GM21381 (cell line): ENCODE results near the gene CARNS1.

ENCODE experiments used
- ATAC-seq: cut with Tn5 transposase; IDR thresholded peaks from one replicate; pipeline ENCODE4 v1.9.1; 2021; ENCODE audit warnings: mild to moderate bottlenecking, moderate library complexity; ENCODE audit not compliant: unreplicated experiment

The CARNS1 gene, protein sequence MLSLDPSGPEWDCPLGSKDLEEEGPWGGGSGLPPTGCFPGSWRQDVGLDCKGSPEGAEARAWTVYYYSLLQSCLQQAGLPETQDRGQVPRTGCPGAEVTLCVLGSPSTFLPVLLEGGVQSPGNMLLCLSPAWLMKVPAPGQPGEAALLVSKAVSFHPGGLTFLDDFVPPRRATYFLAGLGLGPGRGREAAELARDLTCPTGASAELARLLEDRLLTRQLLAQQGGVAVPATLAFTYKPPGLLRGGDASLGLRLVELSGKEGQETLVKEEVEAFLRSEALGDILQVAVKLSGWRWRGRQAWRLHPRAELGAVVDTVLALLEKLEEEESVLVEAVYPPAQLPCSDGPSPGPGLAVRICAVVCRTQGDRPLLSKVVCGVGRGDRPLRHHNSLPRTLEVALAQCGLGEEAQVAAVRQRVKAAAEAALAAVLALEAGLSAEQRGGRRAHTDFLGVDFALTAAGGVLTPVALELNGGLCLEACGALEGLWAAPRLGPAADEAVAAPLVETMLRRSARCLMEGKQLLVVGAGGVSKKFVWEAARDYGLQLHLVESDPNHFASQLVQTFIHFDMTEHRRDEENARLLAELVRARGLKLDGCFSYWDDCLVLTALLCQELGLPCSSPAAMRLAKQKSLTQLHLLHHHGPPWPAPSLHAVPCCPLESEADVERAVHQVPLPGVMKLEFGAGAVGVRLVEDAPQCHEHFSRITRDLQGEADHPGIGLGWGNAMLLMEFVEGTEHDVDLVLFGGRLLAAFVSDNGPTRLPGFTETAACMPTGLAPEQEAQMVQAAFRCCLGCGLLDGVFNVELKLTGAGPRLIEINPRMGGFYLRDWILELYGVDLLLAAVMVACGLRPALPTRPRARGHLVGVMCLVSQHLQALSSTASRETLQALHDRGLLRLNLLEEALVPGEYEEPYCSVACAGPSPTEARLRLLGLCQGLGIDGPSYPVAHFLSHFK

DNA sequence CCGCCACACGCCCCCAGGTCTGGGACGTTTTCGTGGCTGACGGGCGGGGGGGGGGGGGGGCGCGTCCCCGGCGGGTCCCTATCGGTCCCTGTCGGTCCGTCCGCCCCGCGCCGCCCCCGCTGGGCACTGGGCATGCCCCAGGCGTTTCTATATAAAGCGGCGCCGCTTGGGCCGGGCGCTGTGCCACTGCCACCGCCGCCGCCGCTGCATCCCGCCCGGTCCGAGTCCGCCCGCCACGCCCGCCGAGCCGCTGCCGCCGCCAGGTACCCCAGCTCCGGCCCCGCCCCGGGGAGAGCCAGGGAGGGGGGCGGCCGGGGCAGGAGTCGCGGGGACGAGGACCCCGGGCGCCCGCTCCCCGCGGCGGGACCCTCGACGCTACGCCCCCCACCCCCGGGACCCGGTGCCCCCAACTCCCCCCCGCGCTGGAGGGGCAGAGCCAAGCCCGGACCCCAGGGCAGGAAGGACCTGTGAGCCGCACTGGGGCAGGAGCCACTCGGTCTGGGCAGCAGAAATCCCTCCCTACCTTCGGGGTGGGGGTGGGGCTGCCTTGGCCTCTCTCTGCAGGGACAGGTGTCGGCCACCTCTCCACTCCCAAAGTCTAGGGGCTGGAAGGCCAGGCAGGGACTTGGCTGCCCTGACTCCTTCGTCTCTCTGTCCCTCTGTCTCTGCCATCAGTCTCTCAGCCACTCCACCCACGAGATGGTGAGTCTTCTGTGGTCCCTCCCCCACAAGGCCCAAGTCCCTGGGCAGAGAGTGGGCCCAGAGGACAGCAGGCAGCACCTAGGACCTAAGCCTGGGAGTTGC, at the start of gene CARNS1:
TSS of gene CARNS1 (plus strand) at position 178 of the 804 bp plus-strand sequence. CDS start at position 700, 522 bp downstream.
- ATAC-seq: no peak

DNA sequence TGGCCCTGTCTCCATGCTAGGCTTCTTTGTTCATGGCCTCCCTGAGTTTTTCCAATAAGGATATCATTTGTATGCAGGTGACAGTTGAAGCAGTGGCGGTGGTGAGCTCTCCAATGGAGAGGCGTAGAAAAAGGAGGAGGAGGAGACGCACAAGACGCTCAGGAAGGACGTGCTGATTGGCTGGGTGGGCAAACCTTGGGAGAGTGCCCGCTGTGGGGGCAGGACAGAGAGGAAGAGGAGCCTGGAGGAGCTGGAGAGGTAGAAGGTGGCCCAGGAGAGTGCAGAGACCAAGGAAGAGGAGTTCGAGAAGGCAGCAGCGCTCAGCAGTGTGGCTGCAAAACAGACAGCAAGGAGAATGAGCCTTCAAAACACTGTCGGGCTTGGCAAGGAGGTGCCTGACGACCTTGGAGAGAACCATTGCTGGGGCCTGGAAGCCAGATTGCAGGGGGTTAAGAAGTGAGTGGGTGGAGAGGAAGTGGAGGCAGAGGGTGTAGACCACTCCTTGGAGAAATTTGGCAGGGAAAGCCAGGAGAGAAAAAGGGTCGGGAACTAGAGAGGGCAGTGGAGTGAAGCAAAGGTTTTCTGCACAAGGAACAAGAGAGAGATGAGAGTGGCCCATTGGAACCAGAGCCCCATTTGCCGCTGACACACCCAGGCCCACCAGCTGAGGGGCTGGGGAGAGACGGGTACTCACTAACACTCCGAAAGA, 49.6 kb upstream of the CARNS1 start:
- ATAC-seq: no peak

DNA sequence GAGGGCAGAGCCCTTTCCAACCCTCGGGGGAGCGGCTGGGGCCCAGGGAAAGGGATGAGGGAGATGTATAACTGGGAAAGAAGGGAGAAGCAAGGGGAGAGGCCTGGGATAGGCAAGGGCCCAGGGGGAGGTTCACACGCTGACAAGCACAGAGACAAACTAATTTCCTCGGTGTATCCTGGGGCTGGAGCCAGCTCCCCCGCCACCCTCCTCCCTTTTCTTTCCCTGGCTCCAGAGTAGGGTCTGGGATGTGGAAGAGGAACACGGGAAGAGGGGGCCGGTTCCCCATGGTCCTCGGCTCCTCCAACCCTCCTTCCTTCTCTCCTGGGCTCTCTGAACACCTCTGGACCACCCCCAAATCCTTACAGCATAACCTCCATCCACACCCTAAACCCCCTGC, 48.9 kb upstream of the CARNS1 start:
- no peak for ATAC-seq

DNA sequence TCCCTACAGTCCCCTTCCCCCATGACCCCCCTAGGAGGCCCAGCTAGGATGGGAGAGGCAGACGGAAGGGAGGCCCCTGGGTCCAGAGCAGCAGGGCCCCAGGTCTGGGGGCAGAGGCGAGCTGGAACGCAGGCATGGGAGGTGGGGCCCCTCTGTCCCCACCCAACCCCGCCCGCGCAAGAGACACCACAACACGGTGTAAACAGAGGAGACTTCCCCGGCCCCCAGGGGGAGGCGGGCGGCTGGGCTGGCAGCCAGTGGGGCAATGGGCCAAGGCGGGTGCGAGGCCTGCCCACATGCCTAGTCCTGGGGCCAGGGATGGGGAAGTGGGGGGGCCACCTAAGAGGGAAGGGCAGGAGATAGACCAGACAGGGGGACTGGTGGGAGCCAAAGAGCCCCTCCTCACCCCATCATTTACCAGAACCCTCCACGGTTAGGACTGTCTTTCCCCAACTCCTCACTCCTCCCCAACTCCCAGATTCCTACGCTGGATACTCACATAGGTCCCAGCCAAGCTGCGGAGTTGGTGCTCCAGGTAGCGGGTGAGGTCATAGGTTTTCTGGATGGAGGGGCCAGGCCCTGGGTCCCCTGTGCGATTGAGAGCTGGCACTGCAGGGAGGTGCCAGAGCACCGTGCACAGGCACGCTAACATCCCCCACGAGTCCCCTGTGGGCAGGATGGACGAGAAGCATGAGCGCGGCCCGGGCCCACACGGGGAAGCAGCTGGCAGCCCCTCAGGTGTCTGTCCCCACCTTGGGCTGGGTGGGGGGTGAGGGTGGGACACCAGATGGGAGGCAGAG, 48.3 kb upstream of the CARNS1 start:
- no peak for ATAC-seq

DNA sequence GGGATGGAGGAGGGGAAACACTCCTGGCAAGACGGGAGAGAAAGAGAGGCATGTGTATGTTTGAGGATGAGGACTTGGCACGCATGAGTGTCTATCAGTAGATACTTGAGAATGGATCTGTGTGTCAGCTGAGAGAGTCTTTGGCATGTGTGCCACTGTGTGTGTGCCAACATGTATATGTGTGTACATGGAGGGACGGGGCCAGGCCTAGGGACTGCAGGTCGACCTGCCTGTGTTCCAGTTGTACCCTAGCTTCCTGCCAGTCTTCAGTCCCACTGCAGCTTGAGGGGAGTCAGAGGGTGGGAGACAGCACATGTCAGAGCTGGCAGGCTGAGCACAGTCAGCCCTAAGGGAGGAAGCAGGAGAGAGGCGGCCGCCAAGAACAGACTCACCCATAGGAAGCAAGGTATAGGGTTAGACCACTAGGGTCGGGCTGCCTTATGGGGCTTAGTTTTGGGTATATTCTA, 47.7 kb upstream of the CARNS1 start:
- ATAC-seq: no peak

DNA sequence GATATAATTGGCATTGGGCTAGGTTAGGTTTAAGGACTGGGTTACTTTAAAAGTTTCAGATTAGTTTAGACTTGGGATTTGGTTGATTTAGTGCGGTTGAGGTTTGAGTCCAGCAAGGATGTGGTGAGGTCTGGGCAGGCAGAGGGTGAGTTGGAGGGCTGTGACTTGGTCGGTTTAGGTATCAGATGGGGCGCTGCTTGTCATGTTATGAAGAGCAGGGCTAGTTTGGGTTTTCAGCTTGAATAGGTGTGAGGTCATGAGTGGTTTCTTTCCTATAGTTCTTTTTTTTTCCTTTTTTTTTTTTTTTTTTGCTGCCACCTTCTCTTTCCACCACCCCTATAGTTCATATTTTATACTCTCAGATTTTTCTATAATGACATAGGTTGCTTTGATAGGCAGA, 46.9 kb upstream of the CARNS1 start:
- no peak for ATAC-seq

DNA sequence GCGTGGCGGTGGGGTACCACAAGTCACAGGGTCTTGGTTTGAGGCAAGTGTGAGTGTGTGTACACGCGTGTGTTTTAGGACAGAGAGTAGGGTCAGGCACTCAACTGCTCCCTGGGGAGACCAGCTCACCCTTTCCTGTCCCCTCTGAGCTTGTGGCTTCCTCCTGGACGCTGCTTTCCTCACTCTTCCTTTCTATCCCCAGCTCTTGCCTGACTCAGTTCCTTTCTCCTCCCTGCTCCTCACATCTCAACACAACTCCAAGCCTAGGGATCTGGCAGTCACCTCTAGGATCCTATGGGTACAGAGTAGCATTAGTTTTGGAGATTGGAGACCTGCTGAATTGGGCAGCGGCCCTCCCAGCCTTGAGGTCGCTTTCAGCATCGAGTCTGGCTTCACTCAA, 46.2 kb upstream of the CARNS1 start:
- no peak for ATAC-seq

DNA sequence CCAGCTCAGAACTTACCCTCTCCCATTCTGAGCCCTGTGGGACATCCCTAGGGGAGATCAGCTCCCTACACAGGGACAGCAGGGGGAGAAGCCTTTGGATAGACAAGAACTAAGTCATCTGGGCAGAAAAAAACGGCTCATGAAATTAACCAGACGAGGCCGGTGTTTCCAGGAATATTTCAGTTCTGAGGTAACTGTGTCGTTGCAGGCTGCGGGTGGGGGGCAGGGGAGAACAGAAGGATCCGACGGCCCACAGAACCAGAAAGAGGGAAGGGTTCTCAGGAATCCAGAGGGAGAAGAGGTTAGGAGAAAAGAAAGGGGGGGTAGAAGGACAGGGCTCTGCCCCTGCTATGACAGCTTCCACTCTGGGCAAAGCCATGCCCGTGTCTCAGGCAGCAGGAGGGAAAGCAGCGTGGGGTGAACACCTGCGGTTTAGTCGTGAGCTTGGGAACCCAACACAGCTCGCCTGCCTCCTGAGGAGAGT, 45.6 kb upstream of the CARNS1 start:
- ATAC-seq: no peak

DNA sequence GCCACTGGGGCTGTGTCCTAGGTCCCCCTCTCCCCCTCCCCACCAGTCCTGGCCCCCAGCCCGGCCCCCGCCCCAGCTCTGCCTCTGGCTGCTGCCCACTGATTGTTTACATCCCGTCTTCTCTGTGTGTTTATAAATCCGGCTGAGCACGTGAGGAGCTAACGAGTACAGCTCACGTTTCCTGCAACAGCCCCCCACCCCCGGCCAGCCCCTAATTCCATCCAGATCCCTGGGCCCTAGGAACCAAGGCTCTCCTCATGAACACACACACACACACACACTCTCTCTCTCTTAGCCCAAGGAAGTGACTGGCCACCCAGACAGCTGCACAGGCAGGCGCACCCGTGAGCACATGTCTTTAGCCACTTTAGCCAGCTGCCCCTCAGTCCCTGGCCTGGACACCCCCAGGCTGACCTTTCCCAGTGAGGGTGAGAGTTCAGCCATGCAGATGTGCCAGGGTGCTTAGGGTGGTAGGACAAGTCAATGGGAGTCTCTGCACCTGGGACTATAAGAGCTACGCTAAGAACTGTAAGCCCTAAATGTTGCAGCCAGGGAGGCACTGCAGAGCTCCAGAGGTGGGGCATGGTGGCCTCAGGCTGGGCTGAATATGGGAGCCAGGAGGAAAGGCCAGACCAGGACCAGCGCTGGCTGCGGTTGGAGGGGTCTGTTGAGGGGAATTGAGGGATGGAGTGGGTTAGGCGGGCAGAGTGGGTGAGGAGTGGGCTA, 45.0 kb upstream of the CARNS1 start:
- no peak for ATAC-seq

DNA sequence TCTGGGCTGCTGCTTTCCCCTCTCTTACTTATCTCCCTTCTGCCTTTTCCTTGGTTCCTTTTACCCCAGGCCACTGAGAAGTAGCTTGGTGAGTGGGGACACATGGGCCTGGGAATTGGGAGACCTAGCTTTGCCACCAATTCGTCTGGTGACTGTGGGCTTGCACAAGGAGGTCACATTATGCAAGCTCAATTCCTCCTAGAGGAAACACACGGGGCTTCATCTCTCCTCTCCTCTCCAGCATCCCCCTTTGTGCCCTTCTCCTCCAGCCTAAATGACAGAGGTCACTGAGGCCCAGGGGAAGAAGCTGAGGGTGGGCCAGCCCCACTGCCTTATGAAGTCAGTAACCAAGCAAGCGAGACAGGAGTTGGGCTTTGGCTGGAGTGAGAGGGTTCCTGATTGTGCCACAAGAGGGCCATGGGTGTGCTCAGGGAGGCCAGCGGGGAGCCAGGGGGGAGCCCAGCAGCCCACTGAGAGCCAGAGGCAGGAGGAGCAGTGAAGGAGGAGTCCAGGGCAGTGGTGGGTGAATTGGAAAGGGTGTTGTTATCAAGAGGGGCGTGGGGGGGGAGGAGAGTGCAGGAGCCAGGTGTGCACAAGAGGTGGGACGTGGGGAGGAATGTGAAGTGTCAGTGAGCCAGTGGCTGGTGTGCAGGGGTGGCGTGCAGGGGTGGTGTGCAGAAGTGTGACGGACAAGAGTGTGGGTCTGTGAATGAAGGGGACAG, 44.1 kb upstream of the CARNS1 start:
- no peak for ATAC-seq

DNA sequence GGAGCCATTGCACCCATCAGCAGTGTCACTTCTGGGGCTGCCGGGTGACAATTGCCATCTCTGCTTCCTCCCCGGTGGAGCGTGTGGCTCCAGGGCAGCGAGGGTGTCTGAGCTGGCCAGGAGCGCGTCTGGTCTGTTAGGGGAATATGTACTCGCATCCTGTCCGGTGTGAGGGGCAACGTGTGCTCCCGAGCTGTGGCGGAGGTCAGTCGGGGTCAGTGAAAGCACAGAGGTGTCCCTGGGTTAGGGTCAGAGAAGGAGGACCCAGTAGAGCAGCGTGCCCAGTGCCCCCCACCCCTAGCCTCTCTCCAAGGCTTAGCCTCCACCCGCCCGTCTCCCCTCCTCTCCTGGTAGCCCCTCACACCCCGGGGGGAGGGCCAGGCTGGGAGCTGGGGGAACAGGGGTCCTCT, 43.6 kb upstream of the CARNS1 start:
- no peak for ATAC-seq

DNA sequence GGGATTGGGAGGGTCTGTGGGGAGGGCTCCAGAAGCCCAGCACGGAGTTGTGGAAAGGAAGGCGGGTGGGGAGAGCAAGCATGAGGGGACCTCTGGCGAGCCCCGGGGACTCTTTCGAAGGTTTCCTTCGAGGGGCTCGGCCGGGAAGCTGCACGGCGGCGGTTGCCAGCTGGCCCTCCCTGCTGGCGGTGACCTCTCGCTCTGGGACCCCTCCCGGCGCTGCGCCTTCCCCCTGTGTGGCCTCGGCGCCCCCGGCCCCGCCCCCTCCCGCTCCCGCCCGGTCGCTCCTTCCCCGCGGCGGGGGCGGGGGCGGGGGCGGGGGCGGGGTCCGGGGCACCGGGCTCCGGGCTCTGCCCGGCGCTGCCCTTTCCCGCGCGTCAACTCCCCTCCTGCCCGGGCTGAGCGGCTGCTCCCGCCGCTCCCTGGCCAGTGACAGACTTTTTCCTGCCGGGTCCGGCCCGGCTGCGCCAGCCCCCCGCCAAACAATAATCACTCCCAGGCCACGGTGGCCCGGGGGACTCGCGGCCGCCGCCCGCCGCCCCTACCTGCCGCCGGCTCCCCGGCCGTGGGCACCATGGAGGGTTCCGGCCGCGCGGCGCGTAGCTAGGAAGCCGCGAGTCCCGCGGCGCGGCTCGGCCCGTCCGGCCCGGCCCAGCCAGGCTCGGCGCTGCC, 43.0 kb upstream of the CARNS1 start:
- ATAC-seq: no peak

DNA sequence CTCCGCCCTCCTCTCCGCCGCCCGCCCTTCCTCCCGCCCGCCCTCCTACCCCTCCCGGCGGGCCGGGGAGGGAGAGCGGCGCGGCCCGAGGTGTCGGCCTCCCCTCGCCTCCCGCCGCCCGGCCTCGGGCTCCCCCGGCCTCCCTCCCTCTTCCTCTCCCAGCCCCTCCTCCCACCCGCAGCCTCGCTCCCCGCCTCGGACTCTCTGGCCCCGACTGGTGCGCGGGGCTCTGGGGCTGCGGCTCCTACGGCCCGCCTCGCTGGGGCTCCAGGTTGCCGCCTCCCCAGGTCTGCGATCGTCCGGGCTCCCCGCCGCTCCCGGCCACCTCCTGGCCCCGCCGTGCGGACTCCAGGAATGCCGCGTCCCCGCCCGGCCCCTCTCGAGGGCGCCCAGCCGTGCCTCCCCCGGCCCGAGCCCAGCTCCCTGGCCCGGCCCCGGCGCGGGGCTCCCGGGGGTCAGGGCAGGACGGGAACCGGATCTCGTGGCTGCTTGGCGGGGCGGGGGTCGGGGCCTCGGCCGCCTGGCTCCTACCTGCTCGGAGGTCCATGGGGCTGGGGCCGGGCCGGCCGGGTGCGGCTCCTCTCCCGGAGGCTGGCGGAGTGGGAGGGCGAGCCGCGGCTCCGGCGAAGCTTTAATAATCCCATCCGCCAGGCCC, 42.4 kb upstream of the CARNS1 start, which contains the start of gene CLCF1:
TSS of gene CLCF1 (minus strand) at position 606 of the 655 bp plus-strand sequence. CDS start at position 547, 59 bp downstream.
- no peak for ATAC-seq

DNA sequence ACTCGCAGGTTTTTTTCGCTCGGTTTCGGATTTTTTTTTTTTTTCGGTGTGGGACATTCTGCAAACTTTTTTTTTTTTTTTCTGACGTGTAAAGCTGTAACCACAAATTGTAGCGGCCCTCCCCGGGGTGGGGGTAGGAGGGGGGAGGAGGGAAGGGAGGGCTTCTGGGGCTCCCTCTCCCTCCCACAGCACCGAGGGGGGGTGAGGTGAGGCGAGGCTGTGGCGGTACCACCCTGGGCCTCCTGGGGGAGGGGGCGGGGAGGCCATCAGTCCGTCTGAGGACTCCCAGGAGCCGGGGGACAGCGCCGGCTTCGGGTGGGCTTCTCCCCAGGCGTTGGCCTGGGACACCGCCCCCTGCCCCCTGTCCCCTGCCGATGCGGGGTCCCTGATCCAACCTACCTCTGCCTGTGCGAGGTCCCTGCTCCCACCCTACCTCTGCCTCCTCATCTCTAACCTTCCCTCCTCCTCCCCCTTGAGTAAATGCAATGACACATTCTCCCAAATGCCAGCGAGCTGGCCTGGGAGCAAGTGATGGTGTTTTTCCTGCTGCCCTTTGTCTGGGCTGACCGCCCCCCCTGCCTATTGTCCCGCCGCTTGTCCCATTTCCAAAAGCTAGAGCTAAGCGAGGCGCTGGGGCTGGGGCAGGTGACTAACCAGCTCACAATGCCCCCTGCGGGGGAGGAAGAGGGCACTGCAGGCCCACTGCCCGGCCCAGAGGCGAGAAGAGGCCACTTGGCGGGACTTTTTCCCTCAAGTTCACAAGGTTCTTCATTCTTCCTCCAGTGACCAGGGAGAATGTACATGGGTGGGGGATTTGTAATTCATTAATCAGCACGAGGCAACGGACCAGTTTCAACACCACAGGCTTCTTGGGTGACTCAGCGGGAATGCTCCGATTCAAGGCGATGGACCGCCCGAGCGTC, 41.6 kb upstream of the CARNS1 start:
- ATAC-seq: no peak

DNA sequence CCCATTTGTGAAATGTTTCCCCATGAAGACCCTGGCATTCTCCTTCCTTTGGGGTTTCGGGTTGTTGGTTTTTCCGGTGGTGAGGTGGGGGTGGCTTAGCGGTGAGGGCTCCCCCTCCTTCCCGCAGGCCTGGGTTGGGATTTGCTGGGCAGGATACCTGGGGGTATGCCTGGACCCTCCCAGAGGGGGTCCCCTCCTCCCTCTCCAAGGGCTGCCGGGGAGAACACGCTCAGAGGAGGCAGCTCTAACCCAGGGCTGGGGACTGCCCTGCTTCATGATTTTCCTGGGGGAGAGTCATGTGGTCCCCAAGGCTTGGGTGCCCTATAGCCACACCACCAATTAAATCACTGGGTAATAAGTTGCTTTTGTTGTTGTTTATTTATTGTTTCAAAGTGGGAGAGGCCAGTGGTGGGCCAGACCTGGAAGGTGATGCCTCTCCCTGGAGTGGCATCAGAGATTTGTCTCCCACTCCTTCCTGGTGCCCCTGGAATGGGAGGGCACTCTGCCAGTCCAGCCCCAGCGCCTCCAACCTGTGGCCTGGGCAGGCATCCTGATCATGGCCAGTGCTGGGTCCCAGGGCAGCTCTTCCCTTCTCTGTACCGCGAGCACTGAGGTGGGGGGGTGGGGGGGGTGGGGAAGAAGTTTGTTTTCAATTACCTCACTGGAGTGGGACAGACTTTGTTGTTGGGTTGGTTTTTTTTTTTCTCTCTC, 40.8 kb upstream of the CARNS1 start:
- no peak for ATAC-seq
